Calu3 (cell line): ENCODE data around the gene C3orf52. TPM values are rescaled to one million over a fixed set of nuclear protein-coding genes. Genes with fewer than 3 reads are reported as not detected.
A peak's percentile ranks its signal among the peaks of the same experiment; 100 is the strongest.

Source experiments
- BruUV-seq: library from RNA; stranded (reverse); fragments of 400-500 nt; replicated peaks from 2 replicates; lab custom pipeline; 2021; lab: Mats Ljungman, UMichigan
- CTCF ChIA-PET: fragments of 300-600 bp; sonication (Branson Sonifier 250); formaldehyde crosslinking; loops from one replicate; lab custom pipeline; 2022; ENCODE audit warnings: antibody characterized with exemption; lab: Charles Lee
- DNase-seq: peaks from one replicate; pipeline ENCODE4 v3.0.0; 2022
- H3K27ac Mint-ChIP-seq: one replicate; pipeline ENCODE4 v1.8.0; 2022; ENCODE audit warnings: mixed read lengths; ENCODE audit not compliant: unreplicated experiment
- H3K27me3 Mint-ChIP-seq: one replicate; pipeline ENCODE4 v1.8.0; 2022; ENCODE audit warnings: mixed read lengths; ENCODE audit not compliant: unreplicated experiment
- H3K36me3 Mint-ChIP-seq: one replicate; pipeline ENCODE4 v1.8.0; 2022; ENCODE audit warnings: mild to moderate bottlenecking, moderate library complexity, mixed read lengths; ENCODE audit not compliant: insufficient read depth, unreplicated experiment
- H3K4me1 Mint-ChIP-seq: one replicate; pipeline ENCODE4 v1.8.0; 2022; ENCODE audit warnings: mild to moderate bottlenecking, low read depth, mixed read lengths; ENCODE audit not compliant: unreplicated experiment
- H3K4me3 Mint-ChIP-seq: one replicate; pipeline ENCODE4 v1.8.0; 2022; ENCODE audit warnings: mild to moderate bottlenecking, low read depth, moderate library complexity, mixed read lengths; ENCODE audit not compliant: unreplicated experiment
- H3K9me3 Mint-ChIP-seq: one replicate; pipeline ENCODE4 v1.8.0; 2022; ENCODE audit warnings: low read depth, mixed read lengths; ENCODE audit not compliant: unreplicated experiment
- intact Hi-C: fragments of 100-400 bp; cut with micrococcal nuclease; formaldehyde crosslinking; loops from one replicate; pipeline ENCODE4 v1.10.0; 2022; ENCODE audit not compliant: unreplicated experiment
- total RNA-seq: library from RNA; stranded (reverse); gene quantifications from 2 replicates; pipeline ENCODE4 v1.2.3, GENCODE V29; 2022
- TF ChIP-seq, protein P1 (sequence below): fragments of 200-600 bp; IDR thresholded peaks from one replicate; pipeline ENCODE4 v1.8.0; 2022; ENCODE audit warnings: antibody characterized with exemption; ENCODE audit not compliant: unreplicated experiment

Gene C3orf52
- total RNA-seq, 1 experiment from 2014 or later: 28.2 TPM

GRCh38 chr3:112109322-112109721 lies 23.1 kb downstream of the C3orf52 start:
- no peak overlapping the region for H3K4me3 Mint-ChIP-seq
- H3K36me3 Mint-ChIP-seq: peaks cover 24% of the 10 kb centered on the region
- DNase-seq: no peak
- CTCF ChIA-PET: interaction anchor here (0.7 kb wide), 1 partner anchor 1510 kb away, joined by 7 read pairs; no protein-coding TSS in a partner anchor
- intact Hi-C loops: no loop called here
- no peaks in the 10 kb centered on the region for H3K9me3 Mint-ChIP-seq
- TF ChIP-seq, protein P1, sequence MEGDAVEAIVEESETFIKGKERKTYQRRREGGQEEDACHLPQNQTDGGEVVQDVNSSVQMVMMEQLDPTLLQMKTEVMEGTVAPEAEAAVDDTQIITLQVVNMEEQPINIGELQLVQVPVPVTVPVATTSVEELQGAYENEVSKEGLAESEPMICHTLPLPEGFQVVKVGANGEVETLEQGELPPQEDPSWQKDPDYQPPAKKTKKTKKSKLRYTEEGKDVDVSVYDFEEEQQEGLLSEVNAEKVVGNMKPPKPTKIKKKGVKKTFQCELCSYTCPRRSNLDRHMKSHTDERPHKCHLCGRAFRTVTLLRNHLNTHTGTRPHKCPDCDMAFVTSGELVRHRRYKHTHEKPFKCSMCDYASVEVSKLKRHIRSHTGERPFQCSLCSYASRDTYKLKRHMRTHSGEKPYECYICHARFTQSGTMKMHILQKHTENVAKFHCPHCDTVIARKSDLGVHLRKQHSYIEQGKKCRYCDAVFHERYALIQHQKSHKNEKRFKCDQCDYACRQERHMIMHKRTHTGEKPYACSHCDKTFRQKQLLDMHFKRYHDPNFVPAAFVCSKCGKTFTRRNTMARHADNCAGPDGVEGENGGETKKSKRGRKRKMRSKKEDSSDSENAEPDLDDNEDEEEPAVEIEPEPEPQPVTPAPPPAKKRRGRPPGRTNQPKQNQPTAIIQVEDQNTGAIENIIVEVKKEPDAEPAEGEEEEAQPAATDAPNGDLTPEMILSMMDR: no peak
- BruUV-seq: no TSS peak
- H3K27ac Mint-ChIP-seq: no peak overlapping the region
- no peaks in the 10 kb centered on the region for H3K27me3 Mint-ChIP-seq
- no peaks in the 10 kb centered on the region for H3K4me1 Mint-ChIP-seq

- Mint-ChIP-seq H3K27ac (no peak overlapping the region), H3K4me1 (no peaks in the 10 kb centered on the region), H3K27me3 (no peaks in the 10 kb centered on the region), H3K4me3 (no peak overlapping the region), H3K9me3 (no peaks in the 10 kb centered on the region), H3K36me3 (peaks cover 25% of the 10 kb centered on the region)
- BruUV-seq: no TSS peak
- TF ChIP-seq, protein P1: peak; percentile 37
- peak; percentile 47 for DNase-seq
- CTCF ChIA-PET: interaction anchor here (0.8 to 1.6 kb wide), 8 partner anchors 9 to 182 kb away, joined by 3 to 11 read pairs (median 5); partner anchors contain the start of gene SLC9C1
- intact Hi-C loops: loop anchor here (1.0 to 5.0 kb wide), 2 partner anchors 181 to 405 kb away; no protein-coding TSS in a partner anchor
These were observed 25.7 kb downstream of the C3orf52 start for GRCh38 chr3:112111785-112112402.

DNA sequence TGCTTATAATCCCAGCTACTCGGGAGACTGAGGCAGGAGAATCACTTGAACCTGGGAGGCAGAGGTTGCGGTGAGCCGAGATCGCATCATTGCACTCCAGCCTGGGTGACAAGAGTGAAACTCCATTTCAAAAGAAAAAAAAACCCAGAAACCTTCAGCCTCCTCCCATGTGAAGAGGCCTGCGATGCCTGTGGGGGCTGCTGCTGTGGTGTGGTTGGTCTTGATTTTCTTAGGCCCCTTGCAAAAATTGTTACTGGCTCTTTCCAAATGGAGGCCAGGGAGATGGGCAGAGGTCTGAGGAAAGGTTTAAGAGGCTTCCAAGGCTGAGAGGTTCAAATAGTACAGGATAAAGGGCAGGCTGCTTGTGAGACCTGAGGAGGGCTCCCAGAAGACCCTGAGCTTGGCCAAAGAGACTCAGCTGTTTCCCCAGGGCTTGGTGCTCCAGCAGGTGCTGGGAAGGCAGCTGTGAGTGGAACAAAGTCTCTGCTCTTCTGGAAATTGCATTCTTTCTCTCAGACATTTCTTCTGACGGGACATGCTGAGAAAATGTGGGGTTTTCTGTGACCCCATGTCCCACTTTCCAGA lies 28.5 kb downstream of the C3orf52 start:
- Mint-ChIP-seq H3K4me1 (no peaks in the 10 kb centered on the region), H3K9me3 (no peaks in the 10 kb centered on the region), H3K27me3 (no peaks in the 10 kb centered on the region), H3K27ac (no peak overlapping the region), H3K36me3 (peaks cover 32% of the 10 kb centered on the region), H3K4me3 (no peak overlapping the region)
- no TSS peak for BruUV-seq
- TF ChIP-seq, protein P1: no peak
- DNase-seq: no peak
- CTCF ChIA-PET: no interaction called here
- intact Hi-C loops: loop anchor here (5.0 kb wide), 1 partner anchor 403 kb away; no protein-coding TSS in a partner anchor

DNA sequence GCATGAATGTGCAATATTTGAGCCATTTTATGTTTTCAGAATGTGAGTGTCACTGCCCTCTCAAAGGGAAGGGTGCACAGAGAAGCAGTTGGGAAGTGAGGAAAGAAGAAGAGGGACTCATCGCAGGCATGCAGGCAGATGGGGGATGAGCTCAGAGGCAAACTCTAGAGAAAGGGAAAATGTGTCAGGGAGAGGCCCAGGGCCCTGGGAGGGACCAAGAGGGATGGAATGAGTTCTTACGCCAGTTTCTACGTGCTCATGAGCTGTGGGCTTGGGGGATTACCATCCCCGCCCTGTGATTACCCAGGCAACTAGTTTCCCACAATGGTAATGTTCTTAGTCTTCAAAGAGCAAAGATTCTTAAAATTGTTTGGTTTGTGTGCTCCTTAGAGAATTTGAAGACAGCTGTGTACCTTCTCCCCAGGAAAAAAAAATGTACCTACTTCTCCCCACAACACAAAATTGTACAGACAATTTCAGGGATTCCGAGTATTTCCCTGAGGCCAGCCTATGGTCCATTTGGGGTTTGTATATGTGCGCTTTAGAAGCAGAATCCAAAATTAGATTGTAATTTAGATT lies 29.1 kb downstream of the C3orf52 start:
- no peak overlapping the region for H3K27ac Mint-ChIP-seq
- intact Hi-C loops: no loop called here
- no peak overlapping the region for H3K4me3 Mint-ChIP-seq
- no peaks in the 10 kb centered on the region for H3K27me3 Mint-ChIP-seq
- TF ChIP-seq, protein P1: no peak
- no peaks in the 10 kb centered on the region for H3K4me1 Mint-ChIP-seq
- no TSS peak for BruUV-seq
- DNase-seq: no peak
- H3K36me3 Mint-ChIP-seq: peaks cover 29% of the 10 kb centered on the region
- CTCF ChIA-PET: no interaction called here
- H3K9me3 Mint-ChIP-seq: no peaks in the 10 kb centered on the region
